ENCODE measurements around the gene S1PR3.

Gene S1PR3

GRCh38 chr9:89053301-89053700 is 62.0 kb downstream of the S1PR3 start:
- DNase-seq, result no peak
- intact Hi-C loops (cut with DNase I), result no loop called here
